A549 (cell line): ENCODE results near the gene ATG4D. TPM values are rescaled to one million over a fixed set of nuclear protein-coding genes. Genes with fewer than 3 reads are reported as not detected.

ENCODE experiments used
- ATAC-seq, 2 experiments: fragments of 200-7000 bp in 1 of 2; fragments of >200 bp in 1 of 2; cut with Nextera tagmentation in 1 of 2; cut with Tn5 transposase in 1 of 2; 3 replicates each; pipeline versions ENCODE4 v1.8.0 to v1.9.1; 2018 to 2020; ENCODE audit warnings: mild to moderate bottlenecking in 1 of 2, moderate library complexity in 1 of 2
- CTCF ChIA-PET: fragments of 300-600 bp; sonication (Branson Sonifier 250); formaldehyde crosslinking; extraction: SDS; loops from one replicate; lab custom pipeline; 2021; ENCODE audit warnings: antibody characterized with exemption, inconsistent platforms; lab: Yijun Ruan, JAX
- POLR2A ChIA-PET: fragments of 350-600 bp; formaldehyde crosslinking; extraction: SDS; loops from one replicate; lab custom pipeline; 2021; ENCODE audit warnings: antibody characterized with exemption, inconsistent platforms; lab: Yijun Ruan, JAX
- DNase-seq, 2 experiments: peaks; one replicate each; pipeline versions ENCODE4 v3.0.0 to v3.0.0-alpha.2; 2011 to 2016; ENCODE audit warnings: low read depth in 1 of 2, low spot score in 1 of 2
- FAIRE-seq: peaks from 2 replicates; lab custom pipeline; 2011; peaks lifted over from hg19 to GRCh38; lab: Jason Lieb, UNC
- H3K27ac ChIP-seq, 2 experiments: fragments of >200 bp; sonication (Bioruptor Twin); formaldehyde crosslinking; 3 replicates each; pipeline ENCODE4 v1.5.1; 2016 to 2017
- H3K4me1 ChIP-seq: fragments of >200 bp; sonication (Bioruptor Twin); formaldehyde crosslinking; 3 replicates; pipeline ENCODE4 v1.6.1; 2016
- H3K4me2 ChIP-seq: fragments of >200 bp; sonication (Bioruptor Twin); formaldehyde crosslinking; 3 replicates; pipeline ENCODE4 v1.6.1; 2016
- H3K4me3 ChIP-seq: fragments of >200 bp; sonication (Bioruptor Twin); formaldehyde crosslinking; 3 replicates; pipeline ENCODE4 v1.5.1; 2016
- H3K9me3 ChIP-seq: fragments of >200 bp; sonication (Bioruptor Twin); formaldehyde crosslinking; 3 replicates; pipeline ENCODE4 v1.6.1; 2016
- CEBPB ChIP-seq, 2 experiments: fragments of >200 bp in 1 of 2; sonication (Bioruptor Twin) in 1 of 2; formaldehyde crosslinking in 1 of 2; IDR thresholded peaks; 2 replicates each; pipeline ENCODE4 v1.6.1; 2012 to 2016
- CHD4 ChIP-seq: fragments of 200-600 bp; sonication (generic); IDR thresholded peaks from 2 replicates; pipeline ENCODE4 v1.6.1; 2016; ENCODE audit warnings: antibody characterized with exemption, mild to moderate bottlenecking, borderline replicate concordance
- ELK1 ChIP-seq: fragments of 150-350 bp; IDR thresholded peaks from 2 replicates; pipeline ENCODE4 v1.6.1; 2014; ENCODE audit warnings: low read depth, mild to moderate bottlenecking, low read length
- ESRRA ChIP-seq: fragments of 150-350 bp; IDR thresholded peaks from 2 replicates; pipeline ENCODE4 v1.6.1; 2014; ENCODE audit warnings: mild to moderate bottlenecking, low read length, borderline replicate concordance
- FOSB ChIP-seq: fragments of 250-450 bp; sonication (Bioruptor Pico); IDR thresholded peaks from 2 replicates; pipeline ENCODE4 v1.5.0; 2020; ENCODE audit warnings: mild to moderate bottlenecking, moderate library complexity
- FOXS1 ChIP-seq: fragments of 250-450 bp; sonication (Bioruptor Pico); IDR thresholded peaks from 2 replicates; pipeline ENCODE4 v1.5.0; 2020; ENCODE audit warnings: mild to moderate bottlenecking, moderate library complexity
- HES2 ChIP-seq: fragments of >200 bp; sonication (Bioruptor Twin); formaldehyde crosslinking; IDR thresholded peaks from 2 replicates; pipeline ENCODE4 v1.6.1; 2016
- HOXA7 ChIP-seq: fragments of 250-450 bp; sonication (Bioruptor Pico); IDR thresholded peaks from 2 replicates; pipeline ENCODE4 v1.5.0; 2020; ENCODE audit warnings: mild to moderate bottlenecking, moderate library complexity
- HOXB13 ChIP-seq: fragments of 250-450 bp; sonication (Bioruptor Pico); IDR thresholded peaks from 2 replicates; pipeline ENCODE4 v1.5.0; 2020; ENCODE audit warnings: low read depth, mild to moderate bottlenecking, moderate library complexity
- KDM5A ChIP-seq: fragments of 200-600 bp; sonication (generic); IDR thresholded peaks from 2 replicates; pipeline ENCODE4 v1.6.1; 2016; ENCODE audit warnings: antibody characterized with exemption, mild to moderate bottlenecking
- MAFK ChIP-seq: fragments of 450-650 bp; IDR thresholded peaks from 2 replicates; pipeline ENCODE4 v1.6.1; 2014; ENCODE audit not compliant: partially characterized antibody
- NFE2L2 ChIP-seq: fragments of 150-350 bp; conservative IDR thresholded peaks from 2 replicates; pipeline ENCODE4 v1.6.1; 2014; ENCODE audit warnings: low read length
- POLR2A ChIP-seq: IDR thresholded peaks from 2 replicates; pipeline ENCODE4 v1.6.1; 2012; ENCODE audit warnings: mild to moderate bottlenecking, low read length
- POLR2AphosphoS2 ChIP-seq: conservative IDR thresholded peaks from 2 replicates; pipeline ENCODE4 v1.6.1; 2012; ENCODE audit warnings: low read length, improper control_type of control experiment, inconsistent platforms
- RAD21 ChIP-seq, 2 experiments: fragments of >200 bp in 1 of 2; sonication (Bioruptor Twin) in 1 of 2; formaldehyde crosslinking in 1 of 2; IDR thresholded peaks in 1 of 2; conservative IDR thresholded peaks in 1 of 2; 2 replicates in 1 of 2; 3 replicates in 1 of 2; pipeline ENCODE4 v1.6.1; 2012 to 2018; ENCODE audit warnings: inconsistent platforms in 1 of 2
- RARB ChIP-seq: fragments of 250-450 bp; sonication (Bioruptor Pico); IDR thresholded peaks from 2 replicates; pipeline ENCODE4 v1.8.0; 2021; ENCODE audit warnings: mild to moderate bottlenecking, moderate library complexity
- SMC3 ChIP-seq: fragments of >200 bp; sonication (Bioruptor Twin); formaldehyde crosslinking; IDR thresholded peaks from 3 replicates; pipeline ENCODE4 v1.6.1; 2018; ENCODE audit warnings: inconsistent platforms
- TFCP2L1 ChIP-seq: fragments of 250-450 bp; sonication (Bioruptor Pico); IDR thresholded peaks from 2 replicates; pipeline ENCODE4 v1.5.0; 2021; ENCODE audit warnings: mild to moderate bottlenecking
- USF2 ChIP-seq: fragments of 450-650 bp; IDR thresholded peaks from 2 replicates; pipeline ENCODE4 v1.6.1; 2014; ENCODE audit warnings: antibody characterized with exemption
- ZC3H11A ChIP-seq: fragments of 450-650 bp; IDR thresholded peaks from 2 replicates; pipeline ENCODE4 v1.6.1; 2014; ENCODE audit warnings: antibody characterized with exemption, mild to moderate bottlenecking
- ZFP36 ChIP-seq: fragments of 450-650 bp; IDR thresholded peaks from 2 replicates; pipeline ENCODE4 v1.6.1; 2014; ENCODE audit warnings: borderline replicate concordance; ENCODE audit not compliant: partially characterized antibody
- ZNF302 ChIP-seq: fragments of 250-450 bp; sonication (Bioruptor Pico); IDR thresholded peaks from 2 replicates; pipeline ENCODE4 v1.9.0; 2021; ENCODE audit warnings: inconsistent platforms, mild to moderate bottlenecking, moderate library complexity
- ZSCAN20 ChIP-seq: fragments of 250-450 bp; sonication (Bioruptor Pico); IDR thresholded peaks from 2 replicates; pipeline ENCODE4 v1.8.0; 2022; ENCODE audit warnings: mild to moderate bottlenecking, moderate library complexity
- WGBS: methylation state at CpG from one replicate; pipeline ENCODE4 v1.1.6; 2017; ENCODE audit errors: missing lambda C conversion rate; 5-methylcytosine and 5-hydroxymethylcytosine counted together
- polyA plus RNA-seq, 4 experiments: library from polyadenylated mRNA; depleted of rRNA in 3 of 4; stranded (reverse); fragments of >200 nt; fragmentation: RNase III in 1 of 4; extraction: RNeasy Plus Mini Kit Qiagen cat#74134 plus additional on column Dnase treatment in 1 of 4; gene quantifications; 2 replicates in 3 of 4; 3 replicates in 1 of 4; pipeline ENCODE4 v1.2.3, GENCODE V29; 2011 to 2017
- TF ChIP-seq, protein P1 (sequence below): fragments of >200 bp; sonication (Bioruptor Twin); formaldehyde crosslinking; IDR thresholded peaks from 3 replicates; pipeline ENCODE4 v1.5.1; 2016
- TF ChIP-seq, protein P2 (sequence below): fragments of 250-450 bp; sonication (Bioruptor Pico); IDR thresholded peaks from 2 replicates; pipeline ENCODE4 v1.5.0; 2021; ENCODE audit warnings: mild to moderate bottlenecking, moderate library complexity, borderline replicate concordance

The ATG4D gene
- polyA plus RNA-seq, 2 of the 4 experiments (the other 2 are of a cell fraction) = 7.3 to 10.7 TPM

- 64% methylated on average over 6 of the region's 6 CpGs for WGBS
- ChIA-PET POLR2A (no interaction called here), CTCF (interaction anchor here (0.6 to 2.0 kb wide), 2 partner anchors 16 to 58 kb away, joined by 3 to 18 read pairs; no protein-coding TSS in a partner anchor)
- TF ChIP-seq ZSCAN20 (CRISPR knock-in tag) (no peak), RARB (CRISPR knock-in tag) (no peak), USF2 (no peak), SMC3 (no peak), ELK1 (no peak), POLR2A (no peak), TFCP2L1 (no peak), RAD21 (conservative IDR thresholded peaks at IDR 0.05 in 1 of 2, IDR thresholded peaks at IDR 0.05 in 1 of 2) (no peak), KDM5A (no peak), ZNF302 (no peak), ZC3H11A (no peak), HOXB13 (CRISPR knock-in tag) (no peak), POLR2AphosphoS2 (no peak), HES2 (no peak)
- TF ChIP-seq, protein P1, sequence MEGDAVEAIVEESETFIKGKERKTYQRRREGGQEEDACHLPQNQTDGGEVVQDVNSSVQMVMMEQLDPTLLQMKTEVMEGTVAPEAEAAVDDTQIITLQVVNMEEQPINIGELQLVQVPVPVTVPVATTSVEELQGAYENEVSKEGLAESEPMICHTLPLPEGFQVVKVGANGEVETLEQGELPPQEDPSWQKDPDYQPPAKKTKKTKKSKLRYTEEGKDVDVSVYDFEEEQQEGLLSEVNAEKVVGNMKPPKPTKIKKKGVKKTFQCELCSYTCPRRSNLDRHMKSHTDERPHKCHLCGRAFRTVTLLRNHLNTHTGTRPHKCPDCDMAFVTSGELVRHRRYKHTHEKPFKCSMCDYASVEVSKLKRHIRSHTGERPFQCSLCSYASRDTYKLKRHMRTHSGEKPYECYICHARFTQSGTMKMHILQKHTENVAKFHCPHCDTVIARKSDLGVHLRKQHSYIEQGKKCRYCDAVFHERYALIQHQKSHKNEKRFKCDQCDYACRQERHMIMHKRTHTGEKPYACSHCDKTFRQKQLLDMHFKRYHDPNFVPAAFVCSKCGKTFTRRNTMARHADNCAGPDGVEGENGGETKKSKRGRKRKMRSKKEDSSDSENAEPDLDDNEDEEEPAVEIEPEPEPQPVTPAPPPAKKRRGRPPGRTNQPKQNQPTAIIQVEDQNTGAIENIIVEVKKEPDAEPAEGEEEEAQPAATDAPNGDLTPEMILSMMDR = no peak
- TF ChIP-seq, protein P2, sequence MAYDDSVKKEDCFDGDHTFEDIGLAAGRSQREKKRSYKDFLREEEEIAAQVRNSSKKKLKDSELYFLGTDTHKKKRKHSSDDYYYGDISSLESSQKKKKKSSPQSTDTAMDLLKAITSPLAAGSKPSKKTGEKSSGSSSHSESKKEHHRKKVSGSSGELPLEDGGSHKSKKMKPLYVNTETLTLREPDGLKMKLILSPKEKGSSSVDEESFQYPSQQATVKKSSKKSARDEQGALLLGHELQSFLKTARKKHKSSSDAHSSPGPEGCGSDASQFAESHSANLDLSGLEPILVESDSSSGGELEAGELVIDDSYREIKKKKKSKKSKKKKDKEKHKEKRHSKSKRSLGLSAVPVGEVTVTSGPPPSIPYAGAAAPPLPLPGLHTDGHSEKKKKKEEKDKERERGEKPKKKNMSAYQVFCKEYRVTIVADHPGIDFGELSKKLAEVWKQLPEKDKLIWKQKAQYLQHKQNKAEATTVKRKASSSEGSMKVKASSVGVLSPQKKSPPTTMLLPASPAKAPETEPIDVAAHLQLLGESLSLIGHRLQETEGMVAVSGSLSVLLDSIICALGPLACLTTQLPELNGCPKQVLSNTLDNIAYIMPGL (CRISPR knock-in tag) = no peak
- H3K4me1 ChIP-seq = no peaks in the 10 kb centered on the region
- H3K4me2 ChIP-seq = no peak overlapping the region
- no peak for ATAC-seq
- H3K9me3 ChIP-seq = no peaks in the 10 kb centered on the region
- H3K27ac ChIP-seq = no peak overlapping the region
- no peak overlapping the region for H3K4me3 ChIP-seq
- no peak for DNase-seq
- FAIRE-seq = no peak
Measured at GRCh38 chr19:10586396-10586795, 42.7 kb downstream of the ATG4D start.

- CTCF ChIA-PET = no interaction called here
- FAIRE-seq (no peak), DNase-seq (no peak), ATAC-seq (no peak)
- POLR2A ChIA-PET = no interaction called here
- 40% methylated on average over 29 of the region's 35 CpGs for WGBS
- H3K4me1 ChIP-seq = no peaks in the 10 kb centered on the region
- no peak within 1 kb of the TSS for H3K4me2 ChIP-seq
- H3K4me3 ChIP-seq = no peak within 1 kb of the TSS
- no peaks in the 10 kb centered on the region for H3K9me3 ChIP-seq
- no peak within 1 kb of the TSS for H3K27ac ChIP-seq
- TF ChIP-seq POLR2AphosphoS2 (no peak), FOSB (CRISPR knock-in tag) (no peak), ZFP36 (no peak), CHD4 (no peak), ZSCAN20 (CRISPR knock-in tag) (no peak), CEBPB (IDR thresholded peaks at IDR 0.05) (no peak), HOXA7 (CRISPR knock-in tag) (no peak), ESRRA (no peak), FOXS1 (CRISPR knock-in tag) (no peak), RARB (CRISPR knock-in tag) (no peak), MAFK (no peak), NFE2L2 (no peak)
- TF ChIP-seq, protein P2 (CRISPR knock-in tag) = no peak
- TF ChIP-seq, protein P1 = no peak
Measured at GRCh38 chr19:10587022-10587838, 43.5 kb downstream of the ATG4D start, which contains the start of gene AP1M2. TSS of gene AP1M2 (minus strand) at chr19:10587312. CDS start at chr19:10587231, 81 bp downstream.
